ENCODE results near the gene EEIG1.

Gene EEIG1

GRCh38 chr9:127979333-127980059 lies 1.3 kb downstream of the EEIG1 start:
- no peak for DNase-seq (ENCODE audit: low read depth)
- peak overlapping the region; percentile 83 for H3K4me3 ChIP-seq (ENCODE audit: low read length)
- no peak for TF ChIP-seq CTCF (conservative IDR thresholded peaks at IDR 0.05; ENCODE audit: low read depth, low read length)

- no peak for DNase-seq (ENCODE audit: low read depth)
- TF ChIP-seq CTCF (conservative IDR thresholded peaks at IDR 0.05; ENCODE audit: low read depth, low read length) = no peak
- peak overlapping the region; percentile 83 for H3K4me3 ChIP-seq (ENCODE audit: low read length)
Measured at GRCh38 chr9:127979015-127979332, 1.8 kb downstream of the EEIG1 start.

- peak overlapping the region; percentile 83 for H3K4me3 ChIP-seq (ENCODE audit: low read length)
- TF ChIP-seq CTCF (conservative IDR thresholded peaks at IDR 0.05; ENCODE audit: low read depth, low read length) = peak; percentile 4
- no peak for DNase-seq (ENCODE audit: low read depth)
Measured at GRCh38 chr9:127977884-127978647, 2.7 kb downstream of the EEIG1 start.

GRCh38 chr9:127977009-127977883 lies 3.5 kb downstream of the EEIG1 start:
- no peak for TF ChIP-seq CTCF (conservative IDR thresholded peaks at IDR 0.05; ENCODE audit: low read depth, low read length)
- no peak for DNase-seq (ENCODE audit: low read depth)
- H3K4me3 ChIP-seq (ENCODE audit: low read length) = peak overlapping the region; percentile 83

- DNase-seq (ENCODE audit: low read depth) = no peak
- TF ChIP-seq CTCF (conservative IDR thresholded peaks at IDR 0.05; ENCODE audit: low read depth, low read length) = no peak
- no peak overlapping the region for H3K4me3 ChIP-seq (ENCODE audit: low read length)
Measured at GRCh38 chr9:127976498-127976897, 4.3 kb downstream of the EEIG1 start.

- H3K4me3 ChIP-seq (ENCODE audit: low read length) = no peak overlapping the region
- DNase-seq (ENCODE audit: low read depth) = no peak
- TF ChIP-seq CTCF (conservative IDR thresholded peaks at IDR 0.05; ENCODE audit: low read depth, low read length) = no peak
Measured at GRCh38 chr9:127975376-127976315, 5.1 kb downstream of the EEIG1 start.

Measured in retinal pigment epithelial cell (primary cell).